NT2/D1 (cell line): ENCODE measurements around the gene OSBPL6.

Experiments used
- DNase-seq: peaks from one replicate; pipeline ENCODE4 v3.0.0-alpha.2; 2011; ENCODE audit warnings: low read depth, low spot score
- H3K27me3 ChIP-seq: 2 replicates; pipeline ENCODE4 v1.6.0; 2011; ENCODE audit warnings: mild to moderate bottlenecking; ENCODE audit not compliant: insufficient read length, insufficient read depth
- H3K36me3 ChIP-seq: 2 replicates; pipeline ENCODE4 v1.6.1; 2011; ENCODE audit warnings: mild to moderate bottlenecking, low read length, mixed read lengths; ENCODE audit not compliant: insufficient read depth, insufficient read length
- H3K4me1 ChIP-seq: 2 replicates; pipeline ENCODE4 v1.5.1; 2011; ENCODE audit not compliant: insufficient read depth, insufficient read length
- H3K4me3 ChIP-seq: 2 replicates; pipeline ENCODE4 v1.5.1; 2011; ENCODE audit warnings: low read depth; ENCODE audit not compliant: insufficient read length
- H3K9ac ChIP-seq: 2 replicates; pipeline ENCODE4 v1.6.0; 2011; ENCODE audit warnings: low read depth; ENCODE audit not compliant: insufficient read length
- H3K9me3 ChIP-seq: 2 replicates; pipeline ENCODE4 v1.5.1; 2011; ENCODE audit warnings: mild to moderate bottlenecking, low read length; ENCODE audit not compliant: insufficient read depth
- SUZ12 ChIP-seq: IDR thresholded peaks from 2 replicates; pipeline ENCODE4 v1.6.1; 2011; ENCODE audit not compliant: insufficient read length, insufficient read depth; ENCODE audit errors: extremely low read depth
- YY1 ChIP-seq: IDR thresholded peaks from 2 replicates; pipeline ENCODE4 v1.6.1; 2011; ENCODE audit not compliant: insufficient read length, insufficient read depth
- ZNF274 ChIP-seq: IDR thresholded peaks from 2 replicates; pipeline ENCODE4 v1.6.1; 2011; ENCODE audit warnings: mild to moderate bottlenecking, low read depth, low read length

OSBPL6 gene

DNA sequence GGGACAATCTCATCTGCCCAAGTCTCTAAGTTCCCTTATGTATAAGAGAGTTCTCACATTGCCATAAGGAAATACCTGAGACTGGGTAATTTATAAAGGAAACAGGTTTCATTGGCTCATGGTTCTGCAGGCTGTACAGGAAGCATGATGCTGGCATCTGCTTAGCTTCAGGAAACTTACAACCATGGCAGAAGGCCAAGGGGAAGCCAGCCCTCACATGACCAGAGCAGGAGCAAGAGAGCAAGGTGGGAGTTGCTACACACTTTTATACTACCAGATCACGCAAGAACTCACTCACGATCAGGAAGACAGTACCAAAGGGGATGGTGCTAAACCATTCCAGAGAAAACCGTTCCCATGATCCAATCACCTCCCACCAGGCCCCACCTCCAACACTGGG, 182.7 kb downstream of the OSBPL6 start:
- no peaks in the 10 kb centered on the region for H3K9me3 ChIP-seq
- TF ChIP-seq YY1 (no peak), SUZ12 (no peak), ZNF274 (no peak)

DNA sequence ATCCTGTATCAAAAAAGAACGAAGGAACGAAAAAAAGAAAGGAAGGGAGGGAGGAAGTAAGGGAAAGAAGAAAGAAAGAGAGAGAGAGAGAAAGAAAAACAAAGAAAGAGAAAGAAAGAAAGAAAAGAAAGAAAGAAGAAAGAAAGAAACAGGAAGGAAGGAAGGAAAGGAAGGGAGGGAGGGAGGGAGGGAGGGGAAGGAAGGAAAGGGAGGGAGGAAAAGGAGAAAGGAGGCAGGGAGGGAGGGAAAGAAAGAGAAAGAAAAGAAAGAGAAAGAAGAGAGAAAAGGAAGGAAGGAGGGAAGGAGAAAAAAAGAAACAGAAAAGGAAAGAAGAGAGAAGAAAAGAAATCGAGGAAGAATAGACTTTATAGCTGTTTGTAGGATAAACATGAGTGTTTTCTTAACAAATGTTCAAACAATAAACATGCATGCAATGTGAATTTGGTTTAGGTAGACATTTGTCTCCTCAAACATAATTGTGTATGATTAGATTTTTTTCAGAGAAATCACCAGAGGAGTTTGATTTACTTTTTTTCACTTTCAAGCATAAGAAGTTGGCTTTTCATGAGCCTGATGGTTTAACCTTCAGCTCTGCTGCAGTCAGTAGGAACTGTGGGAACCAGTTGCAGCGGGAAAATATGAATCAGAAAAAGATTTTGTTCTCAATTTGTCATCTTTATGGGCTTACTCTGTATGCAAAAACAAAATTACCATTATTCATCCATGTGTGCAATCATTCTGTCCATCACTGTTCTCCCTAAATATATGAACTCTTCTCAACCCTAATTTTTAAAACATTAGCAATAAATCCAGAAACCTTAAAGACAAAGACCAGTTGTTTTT, 185.1 kb downstream of the OSBPL6 start:
- H3K9ac ChIP-seq: no peak overlapping the region
- H3K4me3 ChIP-seq: no peak overlapping the region
- DNase-seq: no peak
- H3K4me1 ChIP-seq: no peaks in the 10 kb centered on the region
- H3K9me3 ChIP-seq: no peaks in the 10 kb centered on the region
- TF ChIP-seq SUZ12 (no peak), ZNF274 (no peak), YY1 (no peak)
- no peaks in the 10 kb centered on the region for H3K27me3 ChIP-seq
- H3K36me3 ChIP-seq: peaks cover 30% of the 10 kb centered on the region

More for the DNA sequence above, 182.7 kb downstream of the OSBPL6 start:
- no peak overlapping the region for H3K9ac ChIP-seq
- H3K4me1 ChIP-seq: no peaks in the 10 kb centered on the region
- H3K4me3 ChIP-seq: no peak overlapping the region
- H3K27me3 ChIP-seq: no peaks in the 10 kb centered on the region
- DNase-seq: no peak
- peaks cover 14% of the 10 kb centered on the region for H3K36me3 ChIP-seq

DNA sequence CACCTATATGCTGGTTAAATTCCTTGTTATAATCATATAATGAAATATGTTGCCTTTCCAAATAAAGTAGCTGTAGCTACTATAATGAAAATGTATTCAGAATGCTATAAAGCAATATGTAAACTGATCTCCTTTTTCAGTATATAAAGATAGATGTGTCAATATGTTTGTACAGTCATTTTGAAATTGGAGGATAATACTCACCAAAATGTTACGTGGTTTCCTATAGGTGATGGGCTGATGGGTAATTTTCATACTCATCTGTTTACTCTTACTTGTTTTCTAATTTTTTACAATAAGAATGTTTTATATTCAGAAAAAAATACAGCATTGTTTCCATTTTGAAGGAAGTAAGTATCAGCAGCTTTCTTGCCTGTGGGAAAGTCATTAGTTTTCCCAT, 186.5 kb downstream of the OSBPL6 start:
- no peak for DNase-seq
- Histone ChIP-seq H3K27me3 (no peaks in the 10 kb centered on the region), H3K4me3 (no peak overlapping the region), H3K4me1 (no peaks in the 10 kb centered on the region), H3K9ac (no peak overlapping the region), H3K36me3 (peaks cover 30% of the 10 kb centered on the region), H3K9me3 (no peaks in the 10 kb centered on the region)
- no peak for TF ChIP-seq SUZ12
- TF ChIP-seq ZNF274: no peak
- TF ChIP-seq YY1: no peak

DNA sequence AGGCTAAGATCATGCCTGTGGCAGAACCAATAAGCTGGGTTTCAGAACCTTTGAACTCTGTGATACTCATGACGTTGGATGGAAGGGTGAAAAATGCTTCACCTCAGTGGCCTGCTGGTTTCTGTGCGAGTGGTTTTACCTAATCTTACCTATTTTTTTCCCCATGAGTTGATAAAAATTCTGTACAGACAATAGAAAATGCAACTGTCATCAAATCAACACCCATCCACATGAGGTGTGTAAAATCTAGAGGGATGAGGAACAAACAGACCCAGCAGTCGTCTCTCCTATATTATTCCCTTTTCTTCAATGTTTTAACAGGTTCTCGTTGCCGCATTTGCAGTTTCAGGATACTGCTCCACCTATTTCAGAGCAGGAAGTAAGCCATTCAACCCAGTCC, 189.4 kb downstream of the OSBPL6 start:
- Histone ChIP-seq H3K4me1 (no peaks in the 10 kb centered on the region), H3K9ac (no peak overlapping the region), H3K9me3 (no peaks in the 10 kb centered on the region), H3K36me3 (peaks cover 34% of the 10 kb centered on the region), H3K27me3 (no peaks in the 10 kb centered on the region), H3K4me3 (no peak overlapping the region)
- TF ChIP-seq SUZ12: no peak
- TF ChIP-seq ZNF274: no peak
- TF ChIP-seq YY1: no peak
- no peak for DNase-seq

DNA sequence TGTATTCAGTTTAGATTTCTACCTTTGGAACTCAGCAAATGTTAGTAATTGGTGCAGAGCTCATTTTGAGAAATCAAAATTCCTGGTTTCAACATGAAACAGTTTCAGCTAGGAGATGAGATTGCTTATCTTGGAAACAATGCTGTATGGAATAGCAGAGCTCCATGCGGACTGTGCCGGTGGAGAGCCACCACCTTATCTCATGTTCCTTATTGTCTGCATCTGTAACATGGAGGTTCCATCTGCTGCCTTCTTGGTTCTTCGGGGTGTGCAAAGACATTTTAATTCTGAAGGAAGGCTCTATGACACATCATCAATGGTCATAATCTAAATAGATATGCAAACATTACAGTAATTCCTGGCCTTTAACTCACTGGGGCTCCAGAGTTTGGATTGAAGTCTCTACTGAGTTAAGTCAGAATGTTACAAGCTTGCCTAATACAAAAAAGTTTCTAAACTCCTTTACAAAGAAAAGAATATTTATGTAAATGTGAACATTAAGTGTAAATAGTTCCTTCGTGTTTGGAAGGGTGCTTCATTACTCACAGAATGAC, 191.4 kb downstream of the OSBPL6 start:
- H3K36me3 ChIP-seq: peaks cover 44% of the 10 kb centered on the region
- DNase-seq: no peak
- no peak for TF ChIP-seq SUZ12
- no peak for TF ChIP-seq YY1
- TF ChIP-seq ZNF274: no peak
- no peaks in the 10 kb centered on the region for H3K27me3 ChIP-seq
- no peaks in the 10 kb centered on the region for H3K9me3 ChIP-seq
- H3K4me1 ChIP-seq: no peaks in the 10 kb centered on the region
- no peak overlapping the region for H3K4me3 ChIP-seq
- H3K9ac ChIP-seq: no peak overlapping the region

DNA sequence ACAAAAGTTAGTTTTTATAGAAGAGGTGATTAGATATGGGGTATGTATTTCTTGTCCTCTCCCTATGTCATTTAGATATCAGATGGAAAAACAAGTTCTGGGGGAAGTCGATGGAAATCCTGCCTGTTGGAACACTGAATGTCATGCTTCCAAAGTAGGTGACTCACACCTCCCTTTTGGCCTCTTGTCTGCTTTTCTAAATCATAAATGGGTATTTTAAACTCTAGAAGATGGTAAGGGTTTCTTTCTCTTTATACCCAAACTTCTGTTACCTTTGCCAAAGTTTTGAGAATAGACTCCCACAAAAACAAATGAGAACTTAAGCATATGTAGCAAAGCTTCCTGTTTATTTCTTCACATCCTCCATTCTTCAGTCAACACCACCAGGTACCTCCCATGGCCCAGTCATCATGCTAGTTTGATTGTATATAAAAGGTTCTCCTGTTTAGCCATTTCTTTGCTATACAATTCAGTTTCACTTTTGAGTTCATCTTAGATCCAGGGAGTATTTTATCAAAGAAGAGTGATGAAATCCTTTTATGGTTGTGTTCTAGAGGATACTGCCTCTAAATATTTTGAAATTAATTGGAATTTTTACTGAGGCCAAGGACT, 192.8 kb downstream of the OSBPL6 start:
- Histone ChIP-seq H3K27me3 (no peaks in the 10 kb centered on the region), H3K9ac (no peak overlapping the region), H3K4me1 (no peaks in the 10 kb centered on the region), H3K36me3 (peaks cover 53% of the 10 kb centered on the region), H3K4me3 (no peak overlapping the region), H3K9me3 (no peaks in the 10 kb centered on the region)
- DNase-seq: no peak
- TF ChIP-seq YY1 (no peak), SUZ12 (no peak), ZNF274 (no peak)

DNA sequence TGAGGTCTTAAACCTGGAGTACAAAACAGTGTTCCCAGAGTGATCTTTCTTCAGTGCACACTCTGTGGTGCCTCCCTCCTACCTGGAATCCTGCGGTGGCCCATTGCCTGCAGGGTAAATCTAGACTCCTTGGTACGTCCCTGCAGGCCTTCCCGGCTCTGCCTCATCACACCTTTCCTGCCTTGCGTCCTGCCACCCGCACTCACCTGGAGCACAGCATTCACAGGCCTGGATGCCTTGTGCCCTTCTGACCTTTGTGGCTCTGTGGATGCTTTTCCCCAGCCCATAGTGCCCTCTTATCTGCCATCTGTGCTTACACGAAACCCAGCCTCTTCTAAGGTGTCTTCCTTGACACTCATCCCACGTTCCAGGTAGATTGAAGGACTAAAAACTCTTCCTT, 194.0 kb downstream of the OSBPL6 start:
- no peaks in the 10 kb centered on the region for H3K9me3 ChIP-seq
- H3K9ac ChIP-seq: no peak overlapping the region
- H3K4me1 ChIP-seq: no peaks in the 10 kb centered on the region
- H3K4me3 ChIP-seq: no peak overlapping the region
- peaks cover 51% of the 10 kb centered on the region for H3K36me3 ChIP-seq
- no peak for TF ChIP-seq ZNF274
- TF ChIP-seq SUZ12: no peak
- TF ChIP-seq YY1: no peak
- H3K27me3 ChIP-seq: no peaks in the 10 kb centered on the region
- no peak for DNase-seq
